Endometrium (tissue), 2 donors: ENCODE results near the gene MAVS.
"Not testable (repeated sequence)": the region's sequence is repeated elsewhere in the genome, so short reads cannot be mapped to it uniquely, and the experiment has no call there.

Source experiments
- FAIRE-seq: peaks from 2 replicates; lab custom pipeline; 2012; peaks lifted over from hg19 to GRCh38; lab: Jason Lieb, UNC
- donor health status: control.
- donor health status: control.

Gene MAVS

GRCh38 chr20:3888622-3889488 is 42.2 kb downstream of the MAVS start, which contains the start of gene PANK2:
TSS of gene PANK2 (plus strand) at chr20:3889387.
- FAIRE-seq, result peak; percentile 93

DNA sequence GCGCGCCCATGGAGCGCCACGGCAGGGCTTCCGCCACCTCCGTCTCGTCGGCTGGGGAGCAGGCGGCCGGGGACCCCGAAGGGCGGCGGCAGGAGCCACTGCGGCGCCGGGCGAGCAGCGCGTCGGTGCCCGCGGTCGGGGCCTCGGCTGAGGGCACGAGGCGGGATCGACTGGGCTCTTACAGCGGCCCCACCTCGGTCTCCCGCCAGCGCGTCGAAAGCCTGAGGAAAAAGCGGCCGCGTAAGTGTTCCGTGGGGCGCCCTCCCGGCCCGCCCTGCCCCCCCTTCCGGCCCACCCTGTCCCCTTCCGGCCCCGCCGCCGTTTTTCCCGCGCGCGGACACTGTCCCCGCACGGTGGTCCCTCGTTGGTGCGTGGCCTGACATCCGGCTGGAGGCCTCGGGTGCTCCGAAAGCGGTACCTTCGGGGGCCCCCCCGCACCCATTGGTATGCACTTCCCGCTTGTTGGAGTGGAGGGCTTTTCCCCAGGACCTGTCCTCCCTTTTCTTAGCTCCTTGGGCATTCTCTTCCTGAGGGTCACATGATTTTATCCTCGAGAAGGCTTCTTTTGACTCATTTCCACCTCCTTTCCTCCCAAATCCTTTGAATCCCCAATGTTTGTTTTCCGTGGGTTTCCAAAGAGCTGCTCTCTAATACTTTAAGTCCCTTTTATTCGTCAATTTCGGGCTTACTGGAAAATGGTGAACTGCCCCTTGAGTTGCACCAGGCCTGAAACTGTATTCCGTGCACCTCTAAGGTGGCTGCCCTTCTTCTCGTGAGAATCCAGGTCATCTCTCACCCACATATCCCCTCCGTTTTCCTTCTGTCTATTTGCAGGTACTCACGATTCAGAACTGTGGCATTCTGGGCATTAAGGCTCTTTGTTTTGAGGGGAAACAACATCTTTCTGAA is 43.1 kb downstream of the MAVS start:
- no peak for FAIRE-seq

DNA sequence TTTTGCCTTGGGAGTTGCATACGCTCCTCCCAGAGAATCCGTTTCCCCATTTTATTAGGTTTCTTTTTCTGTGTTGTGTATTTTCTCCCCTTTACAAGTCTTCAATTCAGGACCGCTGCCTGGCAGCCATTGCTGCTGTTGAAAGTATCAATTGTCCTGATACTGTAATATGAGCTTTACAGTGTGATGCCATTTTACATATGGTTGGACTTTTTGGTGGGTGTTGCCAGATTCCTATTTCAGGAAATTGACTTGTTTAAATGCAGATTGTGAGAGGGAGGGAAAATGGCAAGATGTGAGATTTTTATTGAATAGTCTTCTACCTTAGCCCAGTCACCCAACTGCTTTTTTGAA is 43.7 kb downstream of the MAVS start:
- FAIRE-seq, result no peak

GRCh38 chr20:3890999-3891929 is 44.6 kb downstream of the MAVS start:
- FAIRE-seq, result no peak

DNA sequence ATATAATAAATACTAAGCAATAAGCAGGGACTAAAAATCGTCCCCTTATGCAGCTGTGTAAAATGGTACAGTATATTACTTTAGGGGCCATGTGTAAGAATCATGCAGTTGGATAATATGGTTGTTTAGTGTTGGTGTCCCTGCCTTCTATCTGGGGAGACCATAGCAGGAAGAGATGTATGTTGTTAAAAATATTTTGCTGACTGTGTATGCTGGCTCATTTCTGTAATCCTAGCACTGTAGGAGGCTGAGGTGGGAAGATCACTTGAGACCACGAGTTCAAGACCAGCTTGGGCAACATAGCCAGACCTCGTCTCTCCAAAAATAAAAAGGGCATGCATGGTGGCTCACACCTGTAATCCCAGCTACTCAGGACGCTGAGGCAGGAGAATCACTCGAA is 48.2 kb downstream of the MAVS start:
- FAIRE-seq, result no peak

DNA sequence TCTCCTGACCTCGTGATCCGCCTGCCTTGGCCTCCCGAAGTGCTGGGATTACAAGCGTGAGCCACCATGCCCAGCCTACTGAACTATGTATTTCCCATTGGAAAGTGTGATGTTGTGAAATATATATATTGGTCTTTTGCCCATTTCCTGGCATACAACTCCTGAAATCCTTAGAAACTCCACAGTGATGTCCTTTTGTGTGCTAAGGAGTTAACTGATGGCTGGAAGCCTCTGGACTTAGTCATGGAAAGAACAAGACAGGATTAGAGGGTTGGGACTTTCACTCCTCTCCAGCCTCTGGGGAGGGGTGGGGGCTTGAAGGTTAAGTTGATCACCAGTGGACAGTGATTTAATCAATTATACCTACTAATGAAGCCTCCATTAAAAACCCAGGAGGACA is 49.7 kb downstream of the MAVS start:
- FAIRE-seq, result no peak

DNA sequence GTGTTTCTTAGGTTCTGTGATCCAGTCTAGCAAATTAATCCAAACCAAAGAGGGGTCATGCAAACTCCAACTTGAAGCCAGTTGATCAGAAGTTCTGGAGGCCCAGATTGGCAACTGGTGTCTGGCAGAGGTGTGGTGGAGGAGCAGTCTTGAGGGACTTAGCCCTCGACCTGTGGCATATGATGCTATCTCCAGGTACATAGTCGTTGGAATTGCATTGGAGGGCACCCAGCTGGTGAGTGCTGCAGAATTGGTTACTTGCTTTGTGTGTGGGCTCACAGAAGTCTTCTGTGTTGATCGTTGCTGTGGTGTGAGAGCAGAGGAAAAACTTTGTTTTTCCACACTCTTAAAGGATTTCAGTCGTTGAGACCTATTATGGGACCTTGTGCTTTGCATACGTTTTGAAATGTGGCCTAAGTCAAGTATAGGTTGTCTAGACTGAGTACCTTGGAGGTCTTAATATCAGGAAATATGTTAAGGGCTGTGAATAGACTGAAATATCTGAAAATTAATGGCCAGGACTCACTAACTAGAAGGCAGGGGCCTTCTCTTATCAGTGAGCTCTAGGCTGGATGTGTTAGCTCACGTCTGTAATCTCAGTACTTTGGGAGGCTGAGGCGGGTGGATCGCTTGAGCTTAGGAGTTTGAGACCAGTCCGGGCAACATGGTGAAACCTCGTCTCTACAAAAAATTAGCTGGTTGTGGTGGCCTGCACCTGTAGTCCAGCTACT is 50.4 kb downstream of the MAVS start:
- FAIRE-seq, result no peak

DNA sequence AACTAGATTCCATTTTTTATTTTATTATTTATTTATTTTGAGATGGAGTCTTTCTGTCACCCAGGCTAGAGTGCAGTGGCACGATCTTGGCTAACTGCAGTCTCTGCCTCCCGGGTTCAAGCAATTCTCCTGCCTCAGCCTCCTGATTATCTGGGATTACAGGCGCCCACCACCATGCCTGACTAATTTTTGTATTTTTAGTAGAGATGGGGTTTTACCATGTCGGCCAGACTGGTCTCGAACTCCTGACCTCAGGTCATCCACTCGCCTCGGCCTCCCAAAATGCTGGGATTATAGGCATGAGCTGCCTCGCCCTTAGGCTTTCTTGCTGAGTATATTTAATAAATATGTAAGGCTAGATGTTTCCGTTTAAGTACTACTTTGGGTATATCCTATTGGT is 51.5 kb downstream of the MAVS start:
- FAIRE-seq, result not testable (repeated sequence)

DNA sequence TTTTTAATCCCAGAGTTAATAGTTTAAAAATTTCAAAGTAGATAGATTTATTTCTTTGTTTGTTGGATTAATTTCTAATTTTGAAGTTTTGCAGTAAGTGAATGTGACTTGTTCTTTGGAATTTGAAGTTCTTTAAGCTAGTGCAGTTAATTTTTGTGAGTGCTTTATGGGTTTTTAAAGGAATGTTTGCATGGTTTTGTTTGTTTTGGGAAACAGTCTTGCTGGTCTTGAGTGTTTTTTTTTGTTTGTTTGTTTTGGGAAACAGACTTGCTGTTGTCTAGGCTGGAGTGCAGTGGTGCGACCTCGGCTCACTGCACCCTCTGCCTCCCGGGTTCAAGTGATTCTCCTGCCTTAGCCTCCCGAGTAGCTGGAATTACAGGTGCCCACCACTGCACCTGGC is 52.0 kb downstream of the MAVS start:
- FAIRE-seq, result peak; percentile 93

- no peak for FAIRE-seq
These were observed 53.6 kb downstream of the MAVS start for GRCh38 chr20:3900187-3900604.

- no peak for FAIRE-seq
These were observed 54.5 kb downstream of the MAVS start for GRCh38 chr20:3901028-3901705.

- no peak for FAIRE-seq
These were observed 55.2 kb downstream of the MAVS start for GRCh38 chr20:3901706-3902440.

DNA sequence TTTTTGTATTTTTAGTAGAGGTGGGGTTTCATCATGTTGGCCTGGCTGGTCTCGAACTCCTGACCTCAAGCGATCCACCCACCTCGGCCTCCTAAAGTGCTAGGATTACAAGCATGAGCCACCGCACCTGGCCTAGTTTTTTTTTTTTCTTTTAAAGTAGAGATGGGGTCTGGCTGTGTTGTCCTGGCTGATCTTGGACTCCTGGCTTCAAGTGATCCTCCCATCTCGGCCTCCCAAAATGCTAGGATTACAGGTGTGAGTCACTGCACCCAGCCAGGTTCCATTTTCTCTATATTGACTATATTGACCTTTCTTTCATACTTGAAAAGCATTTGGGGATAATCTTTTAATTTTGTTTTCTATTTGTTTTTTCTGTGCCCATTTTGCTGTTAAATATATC is 55.8 kb downstream of the MAVS start:
- FAIRE-seq, result no peak

GRCh38 chr20:3904224-3904623 is 57.6 kb downstream of the MAVS start:
- no peak for FAIRE-seq

DNA sequence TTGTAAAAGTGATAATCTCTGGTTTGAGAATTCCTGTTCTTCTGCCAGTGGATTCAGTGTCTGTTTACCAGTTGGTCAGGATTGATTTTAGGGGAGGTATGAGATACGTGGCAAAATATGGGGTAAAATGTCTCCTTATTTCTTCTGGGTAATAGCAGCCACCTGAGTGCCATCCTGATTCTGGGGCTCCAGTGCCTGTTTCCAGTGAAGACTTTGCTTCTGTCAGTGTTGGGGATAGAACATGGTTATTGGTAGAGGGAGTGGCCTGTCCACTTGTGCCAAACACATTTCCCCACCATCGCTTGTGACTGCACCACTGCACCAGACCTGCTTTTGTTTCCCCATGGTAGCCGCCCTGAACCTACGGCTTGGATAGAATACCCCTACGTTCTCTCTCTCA is 58.2 kb downstream of the MAVS start:
- no peak for FAIRE-seq

DNA sequence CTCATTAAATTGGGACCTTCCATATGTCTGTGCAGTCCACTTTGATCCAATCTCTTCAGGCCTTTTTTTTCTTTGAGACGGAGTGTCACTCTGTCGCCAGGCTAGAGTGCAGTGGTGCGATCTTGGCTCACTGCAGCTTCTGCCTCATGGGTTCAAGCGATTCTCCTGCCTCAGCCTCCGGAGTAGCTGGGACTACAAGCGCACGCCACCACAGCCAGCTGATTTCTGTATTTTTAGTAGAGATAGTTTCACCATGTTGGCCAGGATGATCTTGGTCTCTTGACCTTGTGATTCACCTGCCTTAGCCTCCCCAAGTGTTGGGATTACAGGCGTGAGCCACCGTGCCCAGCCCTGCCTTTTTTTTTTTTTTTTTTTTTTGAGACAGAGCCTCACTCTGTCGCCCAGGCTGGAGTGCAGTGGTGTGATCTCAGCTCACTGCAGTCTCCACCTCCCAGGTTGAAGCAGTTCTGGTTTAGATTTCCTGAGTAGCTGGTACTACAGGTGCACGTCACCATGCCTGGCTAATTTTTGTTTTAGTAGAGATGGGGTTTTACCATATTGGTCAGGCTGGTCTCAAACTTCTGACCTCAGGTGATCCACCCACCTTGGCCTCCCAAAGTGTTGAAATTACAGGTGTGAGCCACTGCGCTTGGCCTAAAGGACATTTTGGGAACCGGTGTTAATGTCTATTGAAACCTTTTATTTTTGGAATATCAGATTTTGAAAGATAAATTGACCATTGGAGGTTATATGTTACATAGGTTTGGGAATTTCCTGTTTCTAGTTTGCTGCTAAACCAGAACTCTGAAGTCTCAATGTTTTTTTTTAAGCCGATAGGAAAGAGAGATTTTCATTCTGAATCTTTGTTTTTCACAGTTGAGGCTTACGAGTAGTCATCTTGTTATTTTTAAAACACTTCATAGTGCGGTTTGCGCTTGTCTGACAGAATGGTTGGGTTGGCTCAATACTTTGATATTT is 60.4 kb downstream of the MAVS start:
- FAIRE-seq, result not testable (repeated sequence)

GRCh38 chr20:3908667-3909066 is 62.0 kb downstream of the MAVS start:
- FAIRE-seq, result no peak

GRCh38 chr20:3909952-3910366 is 63.3 kb downstream of the MAVS start:
- FAIRE-seq, result no peak

- no peak for FAIRE-seq
These were observed 64.2 kb downstream of the MAVS start for GRCh38 chr20:3910853-3911252.
